WTC11 (cell line): ENCODE data around the gene ALKBH8. TPM values are rescaled to one million over a fixed set of nuclear protein-coding genes. Genes with fewer than 3 reads are reported as not detected.
"Not testable (repeated sequence)": the region's sequence is repeated elsewhere in the genome, so short reads cannot be mapped to it uniquely, and the experiment has no call there.

Experiments used
- ATAC-seq: fragments of 200-7000 bp; cut with Tn5 transposase; 2 replicates; pipeline ENCODE4 v1.10.0; 2021; ENCODE audit warnings: mild to moderate bottlenecking, moderate library complexity
- CTCF ChIA-PET: fragments of 300-600 bp; sonication (Branson Sonifier 250); formaldehyde crosslinking; loops from one replicate; lab custom pipeline; 2021; ENCODE audit warnings: antibody characterized with exemption; lab: Charles Lee
- POLR2A ChIA-PET: fragments of 350-600 bp; sonication (Branson Sonifier 250); formaldehyde crosslinking; loops from one replicate; lab custom pipeline; 2021; ENCODE audit warnings: antibody characterized with exemption; lab: Charles Lee
- DNase-seq: peaks from one replicate; pipeline ENCODE4 v3.0.0; 2021; ENCODE audit warnings: low spot score
- H3K27ac Mint-ChIP-seq: 2 replicates; pipeline ENCODE4 v1.8.0; 2021; ENCODE audit warnings: mixed read lengths
- H3K27me3 Mint-ChIP-seq: 2 replicates; pipeline ENCODE4 v1.8.0; 2021; ENCODE audit warnings: low read depth, mild to moderate bottlenecking, moderate library complexity, mixed read lengths
- H3K36me3 Mint-ChIP-seq: 2 replicates; pipeline ENCODE4 v1.8.0; 2021; ENCODE audit warnings: mixed read lengths
- H3K4me1 Mint-ChIP-seq: 2 replicates; pipeline ENCODE4 v1.8.0; 2022; ENCODE audit warnings: mixed read lengths
- H3K4me3 Mint-ChIP-seq: 2 replicates; pipeline ENCODE4 v1.8.0; 2021; ENCODE audit warnings: mild to moderate bottlenecking, moderate library complexity, mixed read lengths
- H3K9me3 Mint-ChIP-seq: 2 replicates; pipeline ENCODE4 v1.8.0; 2021; ENCODE audit warnings: mixed read lengths
- ATF3 ChIP-seq: sonication (generic); formaldehyde crosslinking; conservative IDR thresholded peaks from 2 replicates; pipeline ENCODE4 v1.8.1; 2022; ENCODE audit warnings: mild to moderate bottlenecking, missing genetic modification reagents
- CTCF ChIP-seq: fragments of 200-600 bp; IDR thresholded peaks from 2 replicates; pipeline ENCODE4 v1.8.0; 2022; ENCODE audit warnings: antibody characterized with exemption
- ETV6 ChIP-seq: sonication (generic); formaldehyde crosslinking; IDR thresholded peaks from 2 replicates; pipeline ENCODE4 v1.8.1; 2022; ENCODE audit warnings: mild to moderate bottlenecking, missing genetic modification reagents
- FOXK1 ChIP-seq: sonication (generic); formaldehyde crosslinking; IDR thresholded peaks from 2 replicates; pipeline ENCODE4 v1.8.0; 2022; ENCODE audit warnings: mild to moderate bottlenecking, moderate library complexity, missing genetic modification reagents
- GRHL2 ChIP-seq: fragments of 250-450 bp; sonication (Bioruptor Pico); IDR thresholded peaks from 2 replicates; pipeline ENCODE4 v1.8.0; 2022; ENCODE audit warnings: mild to moderate bottlenecking, moderate library complexity; ENCODE audit not compliant: insufficient replicate concordance, severe bottlenecking
- GTF2I ChIP-seq: fragments of 250-450 bp; sonication (Bioruptor Pico); conservative IDR thresholded peaks from 2 replicates; pipeline ENCODE4 v1.4.0; 2021; ENCODE audit warnings: mild to moderate bottlenecking
- HMGA2 ChIP-seq: fragments of 250-450 bp; sonication (Bioruptor Pico); IDR thresholded peaks from 2 replicates; pipeline ENCODE4 v1.4.0; 2021; ENCODE audit warnings: mild to moderate bottlenecking, moderate library complexity
- IRF1 ChIP-seq: sonication (generic); formaldehyde crosslinking; IDR thresholded peaks from 2 replicates; pipeline ENCODE4 v1.8.0; 2023; ENCODE audit warnings: missing genetic modification reagents
- MLX ChIP-seq: sonication (generic); formaldehyde crosslinking; IDR thresholded peaks from 2 replicates; pipeline ENCODE4 v1.8.1; 2023; ENCODE audit warnings: mild to moderate bottlenecking, missing genetic modification reagents, moderate library complexity
- NR2C2 ChIP-seq: sonication (generic); formaldehyde crosslinking; IDR thresholded peaks from 2 replicates; pipeline ENCODE4 v1.8.0; 2022; ENCODE audit warnings: mild to moderate bottlenecking, missing genetic modification reagents
- TCF7 ChIP-seq: sonication (generic); formaldehyde crosslinking; IDR thresholded peaks from 2 replicates; pipeline ENCODE4 v1.8.0; 2022; ENCODE audit warnings: mild to moderate bottlenecking, low read depth, missing genetic modification reagents, moderate library complexity
- TP53 ChIP-seq: sonication (generic); formaldehyde crosslinking; IDR thresholded peaks from 2 replicates; pipeline ENCODE4 v1.8.1; 2023; ENCODE audit warnings: mild to moderate bottlenecking, missing genetic modification reagents
- ZMAT4 ChIP-seq: fragments of 250-450 bp; sonication (Bioruptor Pico); IDR thresholded peaks from 2 replicates; pipeline ENCODE4 v1.9.0; 2021; ENCODE audit warnings: mild to moderate bottlenecking
- ZNF281 ChIP-seq: sonication (generic); formaldehyde crosslinking; IDR thresholded peaks from 2 replicates; pipeline ENCODE4 v1.8.0; 2023; ENCODE audit warnings: mild to moderate bottlenecking, missing genetic modification reagents
- ZSCAN18 ChIP-seq: fragments of 250-450 bp; sonication (Bioruptor Pico); IDR thresholded peaks from 2 replicates; pipeline ENCODE4 v2.1.2; 2022; ENCODE audit warnings: mild to moderate bottlenecking, moderate library complexity
- total RNA-seq: library from RNA; stranded (reverse); gene quantifications from 3 replicates; pipeline ENCODE4 v1.2.3, GENCODE V29; 2021

The ALKBH8 gene
- total RNA-seq, 1 experiment from 2014 or later: 9.5 TPM

GRCh38 chr11:107579169-107579568, 13.6 kb upstream of the ALKBH8 start:
- H3K9me3 Mint-ChIP-seq, ATAC-seq, H3K27me3 Mint-ChIP-seq, POLR2A ChIA-PET, H3K36me3 Mint-ChIP-seq, H3K27ac Mint-ChIP-seq: not testable (repeated sequence)
- H3K4me1 Mint-ChIP-seq: peaks cover 23% of the 10 kb centered on the region
- CTCF ChIA-PET: interaction anchor here (1.7 kb wide), 1 partner anchor 26 kb away, joined by 4 read pairs; no protein-coding TSS in a partner anchor
- peak; percentile 59; the same call in 1 of the 2 replicates for TF ChIP-seq GTF2I
- TF ChIP-seq, all 79 proteins: peak for 1; not testable (repeated sequence) for 78
- not testable (repeated sequence) for DNase-seq, H3K4me3 Mint-ChIP-seq

GRCh38 chr11:107577346-107577711, 11.8 kb upstream of the ALKBH8 start:
- DNase-seq: no peak
- no peaks in the 10 kb centered on the region for H3K27me3 Mint-ChIP-seq
- ChIA-PET CTCF (interaction anchor here (1.0 to 3.8 kb wide), 3 partner anchors 21 to 112 kb away, joined by 3 to 29 read pairs (median 4); no protein-coding TSS in a partner anchor), POLR2A (interaction anchor here (0.7 kb wide), 1 partner anchor 1021 kb away, joined by 16 read pairs; no protein-coding TSS in a partner anchor)
- H3K36me3 Mint-ChIP-seq: peaks cover 5% of the 10 kb centered on the region
- ATAC-seq: no peak
- H3K9me3 Mint-ChIP-seq: peaks cover 7% of the 10 kb centered on the region
- no peak for TF ChIP-seq NR2C2
- no peak for TF ChIP-seq IRF1
- peaks cover 23% of the 10 kb centered on the region for H3K4me1 Mint-ChIP-seq
- no peak overlapping the region for H3K27ac Mint-ChIP-seq
- no peak overlapping the region for H3K4me3 Mint-ChIP-seq

- POLR2A ChIA-PET: not testable (repeated sequence)
- peak; percentile 52 for DNase-seq
- CTCF ChIA-PET: interaction anchor here (0.9 to 3.8 kb wide), 6 partner anchors 13 to 181 kb away, joined by 3 to 29 read pairs (median 4); no protein-coding TSS in a partner anchor
Measured at GRCh38 chr11:107576497-107577345, 11.2 kb upstream of the ALKBH8 start.

GRCh38 chr11:107573438-107573837, 7.9 kb upstream of the ALKBH8 start:
- DNase-seq: no peak
- ATAC-seq: no peak
- Mint-ChIP-seq H3K27me3 (no peaks in the 10 kb centered on the region), H3K27ac (no peak overlapping the region), H3K4me1 (peaks cover 20% of the 10 kb centered on the region), H3K4me3 (no peak overlapping the region), H3K9me3 (no peaks in the 10 kb centered on the region), H3K36me3 (no peaks in the 10 kb centered on the region)
- CTCF ChIA-PET: interaction anchor here (1.1 to 1.3 kb wide), 2 partner anchors 116 kb away, joined by 5 to 8 read pairs; no protein-coding TSS in a partner anchor
- TF ChIP-seq ETV6 (CRISPR knock-in tag): no peak
- no peak for TF ChIP-seq MLX (CRISPR knock-in tag)
- no peak for TF ChIP-seq GRHL2 (CRISPR knock-in tag)
- TF ChIP-seq ZNF281: no peak
- no peak for TF ChIP-seq FOXK1 (CRISPR knock-in tag)
- TF ChIP-seq ZSCAN18 (CRISPR knock-in tag): no peak
- no peak for TF ChIP-seq TCF7
- no peak for TF ChIP-seq HMGA2
- no peak for TF ChIP-seq ATF3 (CRISPR knock-in tag)
- no peak for TF ChIP-seq TP53
- no peak for TF ChIP-seq ZMAT4 (CRISPR knock-in tag)
- POLR2A ChIA-PET: no interaction called here

More at GRCh38 chr11:107576497-107577345, 11.2 kb upstream of the ALKBH8 start:
- H3K27ac Mint-ChIP-seq, H3K9me3 Mint-ChIP-seq, H3K27me3 Mint-ChIP-seq, H3K4me3 Mint-ChIP-seq, H3K36me3 Mint-ChIP-seq: not testable (repeated sequence)
- peak; percentile 42 for ATAC-seq
- H3K4me1 Mint-ChIP-seq: peaks cover 20% of the 10 kb centered on the region
- TF ChIP-seq CTCF: peak; percentile 50
- TF ChIP-seq, all 79 proteins: peak for 1; not testable (repeated sequence) for 78
